NCI-H460 (cell line): ENCODE results near the gene RDH5. TPM values are rescaled to one million over a fixed set of nuclear protein-coding genes. Genes with fewer than 3 reads are reported as not detected.

Source experiments
- DNase-seq: peaks from one replicate; pipeline ENCODE4 v3.0.0-alpha.2; 2016; ENCODE audit warnings: low read depth; ENCODE audit errors: extremely low read depth
- total RNA-seq: library from RNA; depleted of rRNA; stranded (reverse); fragments of >200 nt; shearing (Covaris generic); gene quantifications from 2 replicates; pipeline ENCODE4 v1.2.3, GENCODE V29; 2014

Gene RDH5
- total RNA-seq, 1 experiment from 2014 or later = 3.0 TPM

DNA sequence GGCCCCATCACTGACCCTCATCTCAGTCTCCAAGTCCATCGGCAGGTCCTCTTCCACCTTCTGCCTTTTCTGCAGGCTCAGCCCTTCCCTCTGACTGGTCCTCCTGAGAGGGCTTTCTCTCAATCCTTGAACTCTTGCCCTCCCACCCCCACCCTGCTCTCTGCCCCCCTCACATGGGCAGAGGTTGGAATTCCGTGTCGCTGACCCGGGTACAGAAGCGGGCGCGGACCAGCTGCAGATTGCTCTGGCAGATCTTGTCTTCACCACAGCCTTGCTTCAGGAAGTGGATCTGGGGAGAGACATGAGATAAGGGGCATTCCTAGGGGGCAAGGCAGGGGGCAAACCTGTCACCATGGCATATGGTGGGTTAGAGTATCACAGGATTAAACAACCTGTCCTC, 24.8 kb upstream of the RDH5 start:
- no peak for DNase-seq

DNA sequence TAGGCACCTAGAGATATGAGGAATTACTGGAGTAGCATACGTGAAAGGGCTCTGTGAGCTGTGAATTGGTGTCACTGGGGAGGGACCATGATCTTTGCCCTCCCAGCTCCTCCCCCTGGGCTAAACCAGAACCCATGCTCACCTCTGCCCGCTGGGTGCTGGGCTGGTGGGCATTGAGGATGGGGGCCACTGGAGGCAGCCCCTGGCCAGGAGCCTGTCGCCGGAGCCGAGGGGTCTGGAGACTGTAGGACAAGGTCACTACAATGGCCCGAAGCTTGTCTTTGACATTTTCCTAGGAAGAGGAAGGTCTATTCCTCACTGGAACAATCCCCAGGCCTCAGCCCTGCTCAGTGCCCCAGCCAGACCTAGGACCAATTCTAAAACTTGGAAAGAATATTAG, 24.1 kb upstream of the RDH5 start:
- no peak for DNase-seq

- DNase-seq = no peak
Observed at GRCh38 chr12:55696796-55697462, 23.3 kb upstream of the RDH5 start.

DNA sequence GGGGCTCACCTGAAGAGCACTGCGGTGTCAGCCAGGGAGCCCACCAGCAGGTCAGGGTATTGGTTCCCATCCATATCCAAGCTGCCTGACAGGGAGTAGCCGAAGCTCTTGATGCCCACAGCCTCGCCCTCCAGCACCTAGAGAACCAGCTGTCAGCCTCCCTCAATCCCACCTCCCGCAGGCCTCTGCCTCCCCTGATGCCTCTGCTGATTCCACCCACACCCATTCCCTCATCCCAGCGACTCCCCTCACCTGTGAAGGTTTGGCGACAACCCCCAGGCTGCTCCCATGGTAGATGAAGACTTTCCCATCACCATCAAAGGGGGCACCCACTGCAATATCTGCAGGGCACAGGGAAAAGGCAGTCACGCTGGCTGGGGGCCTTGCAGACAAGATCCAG, 22.5 kb upstream of the RDH5 start:
- no peak for DNase-seq

DNA sequence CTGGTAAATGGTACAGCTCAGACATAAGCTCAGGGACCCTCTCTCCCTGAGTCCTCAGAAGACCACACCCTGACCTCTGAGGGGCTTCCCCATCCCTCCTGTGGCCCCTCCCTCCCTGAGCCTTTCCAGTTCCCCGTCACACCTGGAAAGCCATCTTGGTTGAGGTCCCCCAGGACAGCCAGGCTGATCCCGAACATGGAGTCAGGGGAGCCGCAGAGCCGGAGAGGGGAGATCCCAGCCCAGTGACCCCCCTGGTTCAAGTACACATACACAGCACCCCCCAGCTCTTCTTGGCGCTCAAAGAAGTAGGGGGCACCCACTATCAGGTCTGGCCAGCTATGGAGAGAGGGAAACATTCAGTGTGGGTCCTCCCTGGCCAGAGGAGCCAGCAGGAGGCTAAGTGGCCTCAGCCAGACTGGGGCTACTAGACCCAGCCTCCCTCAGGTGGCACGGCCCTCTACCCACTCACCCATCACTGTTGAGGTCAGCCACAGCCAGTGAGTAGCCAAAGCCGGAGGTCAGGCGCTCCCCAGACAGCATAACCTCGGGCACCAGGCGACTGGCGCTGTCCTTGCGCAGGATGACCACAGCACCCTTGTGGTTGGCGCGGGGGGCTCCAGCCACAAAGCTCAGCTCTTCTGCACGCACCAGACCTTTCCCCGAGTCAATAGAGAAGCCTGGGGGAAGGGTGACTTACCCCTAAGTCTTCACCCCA, 21.8 kb upstream of the RDH5 start:
- DNase-seq = no peak

DNA sequence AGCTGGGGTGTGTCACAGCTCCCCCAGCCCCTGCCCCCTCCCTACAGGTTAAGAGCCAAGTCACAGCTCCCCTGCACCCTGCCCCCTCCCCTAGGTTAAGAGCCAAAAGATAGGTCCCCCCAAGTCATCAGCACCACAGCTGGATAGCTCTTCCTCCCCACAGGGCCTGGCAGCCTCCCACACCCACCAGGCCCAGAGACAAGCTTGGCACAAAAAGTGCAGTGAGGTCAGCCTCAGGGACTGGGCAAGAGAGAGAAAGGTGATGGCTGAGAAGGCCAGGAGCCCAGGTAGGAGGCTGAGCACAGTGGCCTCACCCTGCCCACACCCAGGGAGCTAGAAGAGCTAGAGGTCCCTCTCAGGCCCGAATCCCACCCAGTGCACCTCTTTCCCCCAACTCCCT, 21.2 kb upstream of the RDH5 start:
- no peak for DNase-seq

DNA sequence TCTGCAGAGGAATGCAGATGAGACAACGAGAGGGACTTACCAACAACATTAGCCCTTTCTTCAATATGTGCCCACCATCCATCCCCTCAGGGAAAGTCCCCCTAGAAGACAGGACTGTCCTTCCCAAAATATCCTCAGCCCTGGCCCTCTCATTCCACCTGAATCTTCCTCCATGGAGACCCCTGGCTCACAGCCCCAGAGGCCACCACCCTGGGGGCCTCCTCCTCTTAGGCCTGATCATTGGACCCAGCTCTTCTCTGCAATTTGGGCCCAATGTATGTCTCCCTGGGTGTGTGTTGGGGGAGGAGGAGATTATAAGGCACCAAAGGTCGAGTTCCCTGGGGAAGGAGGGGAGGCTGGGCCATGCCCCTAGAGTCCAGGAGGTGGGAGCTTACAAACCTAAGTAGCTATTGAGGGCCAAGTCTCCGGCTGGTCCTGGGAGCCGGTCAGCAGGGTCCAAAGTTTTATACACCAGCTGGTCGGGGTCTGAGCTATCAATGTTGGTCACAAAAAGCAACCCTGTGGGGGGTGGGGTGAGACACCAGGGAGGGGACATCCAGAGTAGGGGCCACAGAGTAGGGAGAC, 20.6 kb upstream of the RDH5 start:
- DNase-seq = no peak

- DNase-seq = no peak
Observed at GRCh38 chr12:55700255-55701018, 19.8 kb upstream of the RDH5 start.

- no peak for DNase-seq
Observed at GRCh38 chr12:55702861-55703260, 17.3 kb upstream of the RDH5 start.

DNA sequence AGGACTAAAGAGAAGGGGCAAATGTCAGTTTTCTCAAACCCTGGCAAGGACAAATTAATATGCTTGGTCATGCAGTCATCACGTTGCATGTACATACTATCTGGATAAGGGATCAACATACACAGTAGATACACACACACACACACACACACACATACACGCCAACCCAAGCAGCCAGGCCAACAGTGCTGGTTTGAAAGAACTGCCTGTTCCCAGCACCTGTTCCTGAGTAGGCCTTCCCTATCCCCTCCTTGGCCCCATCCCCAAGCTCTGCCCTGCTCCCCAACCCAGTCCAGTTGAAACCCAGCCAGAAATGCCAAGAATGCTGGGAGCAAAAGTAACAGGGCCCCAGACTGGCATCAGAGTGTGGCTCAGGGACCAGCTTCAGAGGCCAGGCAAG, 16.9 kb upstream of the RDH5 start:
- DNase-seq = no peak

DNA sequence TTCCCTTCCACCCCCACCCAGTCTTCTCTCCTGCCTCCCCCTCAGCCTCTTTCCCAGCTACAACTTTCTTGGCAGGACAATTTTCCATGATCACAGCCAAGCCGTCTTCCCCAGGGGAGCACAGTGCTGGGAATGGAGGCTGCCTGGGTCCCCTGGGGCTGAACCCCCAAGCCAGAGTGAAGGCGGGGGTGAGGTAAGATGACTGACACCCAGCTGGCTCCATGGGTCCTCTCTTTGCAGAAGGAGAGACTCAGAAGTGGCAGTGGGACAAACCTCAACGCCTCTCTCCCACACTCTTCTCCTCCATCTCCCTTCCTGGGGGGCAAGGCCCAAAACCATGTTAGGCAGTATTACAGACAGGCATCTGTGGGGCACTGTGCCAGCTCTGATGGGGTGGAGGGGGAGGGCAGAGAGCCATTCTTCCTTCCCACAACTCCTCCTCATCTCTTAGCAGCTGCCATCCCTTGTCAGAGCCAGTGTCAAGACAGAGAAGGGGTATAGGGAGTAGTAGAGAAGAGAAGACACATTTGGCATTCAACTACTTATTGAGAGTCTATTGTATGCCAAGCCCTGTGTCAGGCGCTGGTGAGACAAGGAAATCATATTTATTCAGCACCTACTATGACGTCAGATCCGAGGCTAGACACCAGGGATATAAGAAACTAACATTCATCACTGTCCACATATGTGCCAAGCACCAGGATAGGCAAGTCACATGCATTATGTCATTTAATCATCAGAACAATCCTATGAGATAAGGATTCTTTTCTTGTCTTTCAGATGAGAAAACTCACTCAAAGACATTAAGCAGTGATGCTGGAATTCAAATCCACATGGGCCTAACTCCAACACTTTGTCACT, 16.1 kb upstream of the RDH5 start:
- no peak for DNase-seq

- no peak for DNase-seq
Observed at GRCh38 chr12:55704824-55705718, 15.1 kb upstream of the RDH5 start.

- no peak for DNase-seq
Observed at GRCh38 chr12:55705782-55706402, 14.3 kb upstream of the RDH5 start.

GRCh38 chr12:55706568-55707218, 13.5 kb upstream of the RDH5 start:
- no peak for DNase-seq

- no peak for DNase-seq
Observed at GRCh38 chr12:55707219-55707671, 12.9 kb upstream of the RDH5 start.

DNA sequence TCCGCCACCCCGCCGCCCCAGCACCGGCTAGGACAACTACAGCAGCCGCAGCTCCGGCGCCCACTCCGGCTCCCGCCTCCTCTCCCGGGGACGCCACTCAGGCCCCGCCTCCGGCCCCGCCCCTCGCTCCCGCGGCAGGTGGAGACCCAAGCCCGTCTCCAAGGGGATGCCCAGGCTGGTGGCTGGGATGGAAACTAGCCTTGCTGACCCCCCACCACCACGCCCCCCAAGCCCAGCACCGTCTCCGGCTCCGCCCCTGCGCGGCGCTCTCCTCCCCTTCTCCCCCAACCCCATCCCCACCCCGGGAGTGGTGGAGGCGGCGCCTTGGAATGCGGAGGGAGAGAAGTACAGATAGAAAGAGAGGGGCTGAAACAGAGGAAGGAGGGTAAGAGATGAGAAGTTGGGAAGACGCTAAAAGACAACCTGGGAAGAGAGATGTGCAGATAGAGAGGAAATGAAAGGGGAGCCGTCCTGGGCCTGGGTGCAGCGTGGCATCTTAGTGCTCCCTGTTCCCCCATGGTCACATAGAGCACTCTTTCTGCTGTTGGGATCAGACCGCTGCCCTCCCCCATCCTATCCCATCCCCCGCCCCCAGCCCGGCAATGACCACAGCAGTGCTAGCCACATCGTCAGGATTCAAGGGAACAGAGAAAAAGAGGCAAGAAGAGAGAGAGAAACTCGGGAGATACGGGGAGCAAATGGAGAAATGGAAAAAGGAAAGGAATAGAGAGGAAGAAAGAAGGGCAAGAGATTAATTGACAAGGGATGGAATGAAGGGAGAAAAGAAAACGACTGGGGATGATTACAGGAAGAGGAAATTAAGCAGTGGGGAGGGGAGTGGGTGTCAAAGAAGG, 12.1 kb upstream of the RDH5 start, which contains the start of gene ITGA7:
ITGA7 (minus strand) TSS at position 64 of the 854 bp plus-strand sequence. CDS start 222 bp downstream, outside the sequence.
- DNase-seq = peak; percentile 23

GRCh38 chr12:55708695-55709233, 11.4 kb upstream of the RDH5 start:
- no peak for DNase-seq
